SK-N-SH (cell line): ENCODE data around the gene TM7SF3. TPM values are rescaled to one million over a fixed set of nuclear protein-coding genes. Genes with fewer than 3 reads are reported as not detected.

Experiments
- CTCF ChIA-PET: fragments of 300-600, 350-600 bp; formaldehyde crosslinking; extraction: SDS; loops from one replicate; lab custom pipeline; 2021; lab: Yijun Ruan, JAX
- POLR2A ChIA-PET: fragments of 350-600 bp; sonication (Branson Sonifier 250); formaldehyde crosslinking; extraction: SDS; loops from one replicate; lab custom pipeline; 2020; ENCODE audit warnings: antibody characterized with exemption, inconsistent platforms; lab: Yijun Ruan, JAX
- DNase-seq: peaks from one replicate; pipeline ENCODE4 v3.0.0; 2012
- H2AFZ ChIP-seq: fragments of 200-600 bp; sonication (generic); 2 replicates; pipeline ENCODE4 v1.8.1; 2016; ENCODE audit warnings: antibody characterized with exemption, mild to moderate bottlenecking, low read depth
- H3F3A ChIP-seq: fragments of 200-600 bp; sonication (generic); replicated peaks from 2 replicates; pipeline ENCODE3; 2016; ENCODE audit warnings: antibody characterized with exemption, mild to moderate bottlenecking; ENCODE audit not compliant: insufficient read depth
- H3K27ac ChIP-seq, 2 experiments: fragments of 200-500 bp in 1 of 2; fragments of 200-600 bp in 1 of 2; sonication (Bioruptor generic) in 1 of 2; sonication (generic), shearing (Covaris generic) in 1 of 2; 2 replicates each; pipeline versions ENCODE4 v1.5.1 to v1.6.1; 2014 to 2016; ENCODE audit warnings: low read depth in 2 of 2, inconsistent platforms in 1 of 2, low read length in 1 of 2, mild to moderate bottlenecking in 1 of 2, mixed read lengths in 1 of 2
- H3K27me3 ChIP-seq: fragments of 200-600 bp; sonication (generic), shearing (Covaris generic); 2 replicates; pipeline ENCODE4 v1.6.1; 2016; ENCODE audit warnings: mixed run types; ENCODE audit not compliant: insufficient read depth
- H3K36me3 ChIP-seq, 2 experiments: fragments of 200-500 bp in 1 of 2; fragments of 200-600 bp in 1 of 2; sonication (Bioruptor generic) in 1 of 2; sonication (generic) in 1 of 2; replicated peaks in 1 of 2; 2 replicates each; pipeline versions ENCODE3 to v1.5.1; 2014 to 2016; ENCODE audit warnings: low read length in 1 of 2, mild to moderate bottlenecking in 1 of 2; ENCODE audit not compliant: insufficient read depth in 2 of 2, control insufficient read depth in 1 of 2
- H3K4me1 ChIP-seq, 2 experiments: fragments of 200-500 bp in 1 of 2; fragments of 200-600 bp in 1 of 2; sonication (Bioruptor generic) in 1 of 2; sonication (generic), shearing (Covaris generic) in 1 of 2; 2 replicates each; pipeline versions ENCODE4 v1.5.1 to v1.6.1; 2014 to 2016; ENCODE audit warnings: low read depth in 1 of 2, low read length in 1 of 2, mixed run types in 1 of 2; ENCODE audit not compliant: insufficient read depth in 2 of 2, control insufficient read depth in 1 of 2
- H3K4me2 ChIP-seq: fragments of 200-600 bp; sonication (generic), shearing (Covaris generic); 2 replicates; pipeline ENCODE4 v1.6.1; 2017; ENCODE audit warnings: mixed run types
- H3K4me3 ChIP-seq, 2 experiments: fragments of 200-500 bp in 1 of 2; fragments of 200-600 bp in 1 of 2; sonication (Bioruptor generic) in 1 of 2; sonication (generic), shearing (Covaris generic) in 1 of 2; 2 replicates each; pipeline versions ENCODE4 v1.5.1 to v1.8.1; 2014 to 2016; ENCODE audit warnings: low read depth in 2 of 2, inconsistent platforms in 1 of 2, low read length in 1 of 2, mild to moderate bottlenecking in 1 of 2, mixed read lengths in 1 of 2, moderate library complexity in 1 of 2
- H3K79me2 ChIP-seq: fragments of 200-600 bp; sonication (generic); 2 replicates; pipeline ENCODE4 v1.8.1; 2017; ENCODE audit warnings: mild to moderate bottlenecking; ENCODE audit not compliant: insufficient read depth
- H3K9ac ChIP-seq: fragments of 200-600 bp; sonication (generic); 2 replicates; pipeline ENCODE4 v1.6.1; 2017; ENCODE audit warnings: mixed run types
- H3K9me2 ChIP-seq: fragments of 200-600 bp; sonication (generic); 2 replicates; pipeline ENCODE4 v1.6.1; 2017; ENCODE audit warnings: mixed run types
- H3K9me3 ChIP-seq: fragments of 200-600 bp; sonication (generic); 2 replicates; pipeline ENCODE4 v1.6.1; 2017; ENCODE audit warnings: mixed run types, mild to moderate bottlenecking, moderate library complexity
- H4K20me1 ChIP-seq: fragments of 200-600 bp; sonication (generic); 2 replicates; pipeline ENCODE4 v1.6.1; 2017; ENCODE audit warnings: mild to moderate bottlenecking, mixed run types; ENCODE audit not compliant: insufficient read depth
- ELF1 ChIP-seq: IDR thresholded peaks from 2 replicates; pipeline ENCODE4 v1.4.0; 2012
- FOSL2 ChIP-seq: IDR thresholded peaks from 2 replicates; pipeline ENCODE4 v1.4.0; 2012; ENCODE audit warnings: low read depth, mild to moderate bottlenecking, moderate library complexity, borderline replicate concordance
- FOXJ3 ChIP-seq: sonication (generic); formaldehyde crosslinking; IDR thresholded peaks from 2 replicates; pipeline ENCODE4 v1.5.1; 2020; ENCODE audit warnings: mild to moderate bottlenecking, missing genetic modification reagents
- MAX ChIP-seq: IDR thresholded peaks from 2 replicates; pipeline ENCODE4 v1.4.0; 2012; ENCODE audit warnings: low read depth
- MEF2A ChIP-seq: IDR thresholded peaks from 2 replicates; pipeline ENCODE4 v1.4.0; 2012; ENCODE audit warnings: low read depth, borderline replicate concordance
- NFIC ChIP-seq: IDR thresholded peaks from 2 replicates; pipeline ENCODE4 v1.4.0; 2012; ENCODE audit warnings: borderline replicate concordance
- NRF1 ChIP-seq: IDR thresholded peaks from 2 replicates; pipeline ENCODE4 v1.6.1; 2012; ENCODE audit warnings: low read depth, mild to moderate bottlenecking, low read length
- RAD21 ChIP-seq: IDR thresholded peaks from 2 replicates; pipeline ENCODE4 v1.6.1; 2012; ENCODE audit warnings: mild to moderate bottlenecking, low read length
- RCOR1 ChIP-seq: fragments of 150-350 bp; IDR thresholded peaks from 2 replicates; pipeline ENCODE4 v1.6.1; 2017; ENCODE audit warnings: antibody characterized with exemption, low read length
- REST ChIP-seq: IDR thresholded peaks from 2 replicates; pipeline ENCODE4 v1.6.1; 2012; ENCODE audit warnings: mild to moderate bottlenecking, low read depth, low read length, moderate library complexity
- RXRA ChIP-seq: IDR thresholded peaks from 2 replicates; pipeline ENCODE4 v1.4.0; 2012; ENCODE audit warnings: low read depth, mild to moderate bottlenecking, borderline replicate concordance
- SIN3A ChIP-seq: IDR thresholded peaks from 2 replicates; pipeline ENCODE4 v1.6.1; 2012; ENCODE audit warnings: low read depth, mild to moderate bottlenecking, low read length, moderate library complexity, borderline replicate concordance
- SMC3 ChIP-seq: IDR thresholded peaks from 2 replicates; pipeline ENCODE4 v1.6.1; 2012; ENCODE audit warnings: low read depth, low read length, improper control_type of control experiment
- TAF1 ChIP-seq: IDR thresholded peaks from 2 replicates; pipeline ENCODE4 v1.6.1; 2012; ENCODE audit warnings: low read depth, mild to moderate bottlenecking, low read length, moderate library complexity, borderline replicate concordance
- USF2 ChIP-seq: fragments of 150-350 bp; IDR thresholded peaks from 2 replicates; pipeline ENCODE4 v1.6.1; 2017; ENCODE audit warnings: antibody characterized with exemption, low read length, low read depth, borderline replicate concordance
- YY1 ChIP-seq: IDR thresholded peaks from 2 replicates; pipeline ENCODE4 v1.4.0; 2012; ENCODE audit warnings: low read depth, mild to moderate bottlenecking
- ZBTB33 ChIP-seq: IDR thresholded peaks from 2 replicates; pipeline ENCODE4 v1.4.0; 2012; ENCODE audit warnings: low read depth, borderline replicate concordance
- WGBS: methylation state at CpG from one replicate; pipeline ENCODE4 v1.1.6; 2017; ENCODE audit warnings: low lambda C conversion rate; 5-methylcytosine and 5-hydroxymethylcytosine counted together
- polyA plus RNA-seq, 3 experiments: library from polyadenylated mRNA; depleted of rRNA; stranded (reverse); fragments of >200 nt; gene quantifications; 2 replicates each; pipeline ENCODE4 v1.2.3, GENCODE V29; 2012

TM7SF3 gene
- polyA plus RNA-seq, 1 of the 3 experiments (the other 2 are of a cell fraction): 72.1 TPM

DNA sequence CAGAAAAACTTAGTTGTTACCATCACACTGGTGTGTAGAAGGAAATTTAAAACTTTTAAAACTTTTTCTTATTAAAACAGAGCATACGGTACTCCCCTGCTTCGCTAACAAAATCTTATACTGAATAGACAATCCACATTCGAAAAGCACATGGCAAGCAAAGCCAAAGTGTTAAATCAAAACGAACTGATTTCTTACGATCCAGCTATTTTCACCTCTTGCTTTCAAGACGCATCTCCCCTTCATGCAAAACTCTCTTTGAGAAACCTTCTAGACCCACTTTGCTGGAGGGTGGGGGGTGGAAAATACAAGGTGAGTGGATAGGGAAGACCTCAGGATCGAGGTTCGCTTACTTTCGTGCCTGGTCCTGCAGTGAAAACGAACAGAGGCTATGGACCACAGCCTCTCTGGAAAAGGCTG, 76.7 kb downstream of the TM7SF3 start:
- H3K79me2 ChIP-seq: peaks cover 78% of the 10 kb centered on the region
- peaks cover 18% of the 10 kb centered on the region for H4K20me1 ChIP-seq
- no peaks in the 10 kb centered on the region for H3K27me3 ChIP-seq
- H3K9me3 ChIP-seq: no peaks in the 10 kb centered on the region
- peaks cover 20 to 24% of the 10 kb centered on the region in 2 experiments; a peak in 3 of 4 replicates for H3K4me1 ChIP-seq
- peak overlapping the region; percentile 90 for H3K9ac ChIP-seq
- DNase-seq: no peak
- TF ChIP-seq MAX (peak; percentile 46; the same call in 1 of the 2 replicates), MEF2A (no peak), ZBTB33 (no peak)
- H3F3A ChIP-seq: no peaks in the 10 kb centered on the region
- H3K36me3 ChIP-seq: peaks cover 3 to 16% of the 10 kb centered on the region in 2 experiments
- H3K27ac ChIP-seq: peak overlapping the region; percentile 91 to 93
- ChIA-PET CTCF (interaction anchor here (0.9 to 1.2 kb wide), 3 partner anchors 18 to 76 kb away, joined by 3 read pairs; partner anchors contain the start of gene TM7SF3), POLR2A (no interaction called here)
- no peaks in the 10 kb centered on the region; the same call in 1 of the 2 replicates for H3K9me2 ChIP-seq
- H3K4me3 ChIP-seq: peak overlapping the region; percentile 96 to 98
- H2AFZ ChIP-seq: peak overlapping the region; percentile 59; the same call in 1 of the 2 replicates
- WGBS: under 1% methylated on average over 10 of the region's 10 CpGs
- peak overlapping the region; percentile 93 for H3K4me2 ChIP-seq

DNA sequence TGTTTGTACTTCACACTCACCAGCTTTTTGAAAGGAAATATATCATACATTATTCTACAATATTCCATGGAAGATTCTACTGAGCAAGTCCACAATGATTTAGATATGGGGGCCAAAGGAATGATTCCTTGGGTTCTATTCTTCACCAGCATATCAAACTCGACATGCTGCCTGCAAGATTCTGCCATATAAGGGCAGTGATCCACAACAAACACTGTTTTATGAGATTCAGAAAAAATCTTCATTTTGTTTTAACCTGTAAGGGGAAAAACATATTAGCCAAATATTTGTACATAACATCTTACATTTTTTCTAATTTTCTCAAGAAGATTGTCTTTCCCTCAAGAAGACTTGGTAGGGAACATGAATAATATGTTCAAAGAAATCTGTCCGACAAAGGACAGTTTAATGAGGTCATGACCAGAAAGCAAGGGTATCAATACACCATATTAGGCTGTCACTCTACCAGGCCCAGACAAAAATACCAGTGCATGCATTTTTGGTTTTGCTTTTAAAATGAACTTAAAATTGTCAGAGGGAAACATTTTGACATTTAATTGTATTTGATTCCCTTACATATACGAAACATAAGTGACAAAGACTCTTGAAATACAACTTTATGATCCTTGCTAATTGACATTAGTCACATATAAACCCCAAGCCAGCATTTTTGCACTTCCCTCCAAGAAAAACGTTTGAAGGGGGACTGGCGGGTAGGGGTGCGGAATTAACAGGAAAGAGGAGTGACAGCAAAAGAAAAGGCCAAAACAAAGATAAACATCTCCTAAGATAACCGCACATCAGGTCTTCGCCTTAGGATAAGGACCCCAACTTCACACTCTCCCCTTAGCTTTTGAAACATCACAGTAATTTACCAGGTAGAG, 77.4 kb downstream of the TM7SF3 start:
- Histone ChIP-seq H3K4me3 (peak overlapping the region; percentile 96 to 98), H3K4me2 (peak overlapping the region; percentile 93), H3K36me3 (peaks cover 4 to 21% of the 10 kb centered on the region in 2 experiments), H3F3A (no peaks in the 10 kb centered on the region), H3K9me3 (no peaks in the 10 kb centered on the region), H3K9me2 (no peaks in the 10 kb centered on the region; the same call in 1 of the 2 replicates), H3K27me3 (no peaks in the 10 kb centered on the region), H3K79me2 (peaks cover 73% of the 10 kb centered on the region), H3K9ac (peak overlapping the region; percentile 90), H4K20me1 (peaks cover 18% of the 10 kb centered on the region), H2AFZ (no peak overlapping the region), H3K4me1 (peaks cover 20 to 24% of the 10 kb centered on the region in 2 experiments; a peak in 3 of 4 replicates), H3K27ac (peak overlapping the region; percentile 22 to 93; a peak in 2 of 4 replicates)
- TF ChIP-seq TAF1 (no peak), USF2 (no peak), RAD21 (no peak), FOSL2 (no peak), FOXJ3 (CRISPR knock-in tag) (no peak), REST (no peak), SMC3 (no peak), MEF2A (no peak), ELF1 (no peak), RXRA (no peak), SIN3A (no peak), NRF1 (no peak), YY1 (no peak), RCOR1 (no peak), NFIC (no peak)
- DNase-seq: no peak
- ChIA-PET CTCF (interaction anchor here (0.9 to 2.3 kb wide), 6 partner anchors 18 to 79 kb away, joined by 3 to 7 read pairs (median 4); partner anchors contain the start of gene TM7SF3), POLR2A (no interaction called here)
- WGBS: 15% methylated on average over 8 of the region's 8 CpGs
